Duodenal mucosa (tissue), 2 donors: ENCODE results near the gene TP73.

Experiments used
- H3K27ac ChIP-seq: one replicate; pipeline ENCODE4 v1.7.0; 2013; ENCODE audit warnings: low read depth, low read length
- H3K27me3 ChIP-seq, 2 donors: one replicate each; pipeline ENCODE4 v1.7.0; 2013; ENCODE audit warnings: low read length in 2 of 2, control low read depth in 1 of 2; ENCODE audit not compliant: insufficient read depth in 2 of 2, control insufficient read depth in 1 of 2
- H3K36me3 ChIP-seq, 2 donors: one replicate each; pipeline ENCODE4 v1.7.0; 2013; ENCODE audit warnings: low read length in 2 of 2, control low read depth in 1 of 2; ENCODE audit not compliant: insufficient read depth in 2 of 2, control insufficient read depth in 1 of 2
- H3K4me1 ChIP-seq, 2 donors: one replicate each; pipeline ENCODE4 v1.7.0; 2013; ENCODE audit warnings: low read length in 2 of 2, control low read depth in 1 of 2; ENCODE audit not compliant: insufficient read depth in 2 of 2, control insufficient read depth in 1 of 2
- H3K4me3 ChIP-seq, 2 donors: one replicate each; pipeline ENCODE4 v1.7.0; 2013; ENCODE audit warnings: low read length in 2 of 2, low read depth in 1 of 2
- H3K9ac ChIP-seq, 2 donors: one replicate each; pipeline ENCODE4 v1.7.0; 2013; ENCODE audit warnings: low read length in 2 of 2, low read depth in 1 of 2
- H3K9me3 ChIP-seq, 2 donors: one replicate each; pipeline ENCODE4 v1.7.0; 2013; ENCODE audit warnings: low read length in 2 of 2, control low read depth in 1 of 2; ENCODE audit not compliant: control insufficient read depth in 1 of 2

TP73 gene

GRCh38 chr1:3706651-3707297 lies 54.5 kb downstream of the TP73 start:
- Histone ChIP-seq H3K4me1 (no peaks in the 10 kb centered on the region), H3K9ac (no peak overlapping the region), H3K27ac (no peak overlapping the region), H3K9me3 (no peaks in the 10 kb centered on the region), H3K4me3 (no peak overlapping the region), H3K36me3 (no peaks in the 10 kb centered on the region), H3K27me3 (peaks cover 0 to 4% of the 10 kb centered on the region in 2 donors)

DNA sequence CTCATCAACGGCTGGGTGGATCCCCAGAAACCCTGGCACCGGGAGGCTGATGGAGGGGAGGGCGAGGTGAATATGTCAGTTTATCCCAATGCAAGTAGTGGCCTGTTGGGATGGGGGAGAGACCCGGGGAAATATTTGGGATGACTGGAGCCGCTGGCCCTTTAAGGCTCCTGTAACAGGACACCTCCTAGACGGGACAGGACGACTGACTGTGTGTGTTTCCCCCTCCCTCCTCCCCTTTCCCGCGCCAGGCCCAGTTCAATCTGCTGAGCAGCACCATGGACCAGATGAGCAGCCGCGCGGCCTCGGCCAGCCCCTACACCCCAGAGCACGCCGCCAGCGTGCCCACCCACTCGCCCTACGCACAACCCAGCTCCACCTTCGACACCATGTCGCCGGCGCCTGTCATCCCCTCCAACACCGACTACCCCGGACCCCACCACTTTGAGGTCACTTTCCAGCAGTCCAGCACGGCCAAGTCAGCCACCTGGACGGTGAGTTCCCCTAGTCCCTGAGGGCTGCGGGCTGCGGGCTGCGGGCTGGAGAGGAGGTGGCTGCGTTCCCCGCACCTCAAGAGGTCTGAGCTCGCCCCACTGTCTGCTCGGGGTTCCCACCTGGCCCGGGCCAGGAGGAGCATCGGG lies 55.1 kb downstream of the TP73 start:
- no peak overlapping the region for H3K27ac ChIP-seq
- H3K4me3 ChIP-seq, result no peak overlapping the region
- no peaks in the 10 kb centered on the region for H3K9me3 ChIP-seq
- H3K27me3 ChIP-seq, result peaks cover 0 to 4% of the 10 kb centered on the region in 2 donors
- H3K36me3 ChIP-seq, result no peaks in the 10 kb centered on the region
- H3K4me1 ChIP-seq, result no peaks in the 10 kb centered on the region
- no peak overlapping the region for H3K9ac ChIP-seq

DNA sequence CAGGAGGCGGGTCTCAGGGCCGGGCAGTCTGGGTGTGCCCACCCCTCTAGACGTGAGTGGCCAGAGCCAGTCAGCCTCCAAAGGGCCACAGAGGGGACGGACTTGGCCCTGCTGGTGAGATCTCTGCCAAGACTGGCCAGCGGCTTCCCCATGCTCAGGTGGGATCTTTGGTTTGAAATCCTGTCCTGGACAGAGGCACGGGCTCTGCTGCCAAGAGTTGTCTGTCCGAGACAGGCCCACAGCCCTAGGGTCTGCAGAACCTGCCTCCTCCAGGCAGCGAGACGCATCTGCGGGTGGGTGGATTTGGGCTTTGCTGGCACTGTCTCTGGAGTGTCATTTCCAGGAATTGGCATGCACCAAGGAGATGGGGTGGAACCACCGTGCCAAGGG lies 55.6 kb downstream of the TP73 start:
- no peak overlapping the region for H3K4me3 ChIP-seq
- H3K36me3 ChIP-seq, result no peaks in the 10 kb centered on the region
- no peaks in the 10 kb centered on the region for H3K9me3 ChIP-seq
- H3K27ac ChIP-seq, result no peak overlapping the region
- H3K27me3 ChIP-seq, result peaks cover 0 to 4% of the 10 kb centered on the region in 2 donors
- no peaks in the 10 kb centered on the region for H3K4me1 ChIP-seq
- H3K9ac ChIP-seq, result no peak overlapping the region

DNA sequence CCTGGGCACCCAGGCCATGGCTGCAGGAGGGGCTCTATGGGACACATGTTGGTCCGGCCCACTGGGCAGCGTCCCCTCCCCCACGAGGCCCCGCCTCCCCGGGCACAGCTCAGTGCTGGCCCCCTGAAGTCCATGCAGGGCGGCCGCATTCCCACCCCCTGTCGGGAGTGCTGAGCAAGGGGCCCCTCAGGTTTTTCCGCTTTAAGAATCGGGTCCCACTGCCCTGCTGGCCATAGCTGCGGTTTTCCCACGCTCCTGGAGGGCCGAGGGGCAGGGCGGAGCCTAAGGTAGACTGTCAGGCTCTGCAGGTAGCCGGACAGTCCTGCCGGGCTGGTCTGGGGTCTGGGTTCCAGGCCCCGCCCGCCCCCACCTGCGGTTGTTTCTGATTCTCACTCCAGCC lies 56.5 kb downstream of the TP73 start:
- Histone ChIP-seq H3K9me3 (no peaks in the 10 kb centered on the region), H3K4me3 (no peak overlapping the region), H3K9ac (no peak overlapping the region), H3K27me3 (peaks cover 0 to 4% of the 10 kb centered on the region in 2 donors), H3K36me3 (no peaks in the 10 kb centered on the region), H3K4me1 (no peaks in the 10 kb centered on the region), H3K27ac (no peak overlapping the region)

- Histone ChIP-seq H3K4me3 (no peak overlapping the region), H3K4me1 (no peaks in the 10 kb centered on the region), H3K36me3 (no peaks in the 10 kb centered on the region), H3K27ac (no peak overlapping the region), H3K9ac (no peak overlapping the region), H3K27me3 (peaks cover 0 to 8% of the 10 kb centered on the region in 2 donors), H3K9me3 (no peaks in the 10 kb centered on the region)
These were observed 57.9 kb downstream of the TP73 start for GRCh38 chr1:3710251-3710650.

- H3K4me1 ChIP-seq, result no peaks in the 10 kb centered on the region
These were observed 59.1 kb downstream of the TP73 start for GRCh38 chr1:3711381-3711779.

DNA sequence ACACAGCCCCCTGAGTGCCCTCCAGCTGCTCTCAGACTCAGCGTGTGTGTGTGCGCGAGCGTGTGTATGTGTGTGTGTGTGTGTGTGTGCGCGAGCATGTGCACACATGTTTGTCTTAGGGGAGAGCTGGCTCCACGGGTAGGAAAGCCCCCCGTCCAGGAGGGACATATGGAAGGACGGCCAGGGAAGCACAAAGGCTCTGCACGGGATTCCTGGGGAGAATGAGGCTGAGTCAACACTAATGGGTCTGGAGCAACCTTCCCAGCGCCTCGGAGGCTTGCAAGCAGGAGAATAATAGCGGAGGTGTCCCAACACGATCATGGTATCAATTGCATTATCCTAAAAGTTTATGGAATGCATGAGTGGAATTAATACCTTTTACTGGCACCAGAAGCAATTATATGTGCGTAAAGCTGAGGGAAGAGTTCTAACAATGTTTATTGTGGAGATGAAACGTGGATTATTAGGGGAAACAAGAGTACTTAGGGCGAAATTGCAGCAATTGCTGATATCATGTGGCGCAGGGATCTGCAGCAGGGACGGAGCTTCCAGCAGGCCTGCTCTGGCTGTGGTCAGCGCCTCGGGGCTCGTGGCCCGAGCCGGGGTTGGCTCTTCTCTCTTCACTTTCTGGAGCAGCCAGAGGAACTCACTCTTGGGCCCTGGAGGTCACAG lies 59.6 kb downstream of the TP73 start:
- Histone ChIP-seq H3K27me3 (peaks cover 0 to 8% of the 10 kb centered on the region in 2 donors), H3K4me1 (no peaks in the 10 kb centered on the region), H3K4me3 (no peak overlapping the region), H3K27ac (no peak overlapping the region), H3K9ac (no peak overlapping the region), H3K9me3 (no peaks in the 10 kb centered on the region), H3K36me3 (no peaks in the 10 kb centered on the region)

More at GRCh38 chr1:3711381-3711779, 59.1 kb downstream of the TP73 start:
- H3K9ac ChIP-seq, result no peak overlapping the region
- H3K4me3 ChIP-seq, result no peak overlapping the region
- peaks cover 0 to 8% of the 10 kb centered on the region in 2 donors for H3K27me3 ChIP-seq
- no peaks in the 10 kb centered on the region for H3K36me3 ChIP-seq
- H3K9me3 ChIP-seq, result no peaks in the 10 kb centered on the region
- H3K27ac ChIP-seq, result no peak overlapping the region

- Histone ChIP-seq H3K4me3 (no peak overlapping the region), H3K27me3 (peaks cover 0 to 13% of the 10 kb centered on the region in 2 donors), H3K9ac (no peak overlapping the region), H3K36me3 (no peaks in the 10 kb centered on the region), H3K9me3 (no peaks in the 10 kb centered on the region), H3K4me1 (no peaks in the 10 kb centered on the region), H3K27ac (no peak overlapping the region)
These were observed 60.5 kb downstream of the TP73 start for GRCh38 chr1:3712573-3713535.

DNA sequence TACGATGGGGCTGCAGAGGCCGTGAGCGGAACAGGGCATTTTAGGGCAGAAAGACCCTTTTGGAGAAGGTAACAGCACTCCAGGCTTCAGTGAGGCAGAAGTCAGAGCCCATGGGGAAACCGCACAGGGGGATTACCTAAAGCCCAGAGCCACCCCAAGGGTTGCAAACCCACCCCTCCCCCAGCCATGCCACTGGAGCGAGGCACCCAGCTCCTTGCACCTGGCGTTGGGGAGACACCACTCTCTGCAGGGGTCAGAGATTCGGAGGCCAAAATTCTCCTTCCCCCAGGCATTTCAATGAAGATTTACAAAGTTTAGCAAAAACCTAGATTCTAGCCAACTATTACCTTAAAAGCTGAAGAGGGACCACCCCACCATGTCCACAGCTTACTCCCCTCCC lies 61.5 kb downstream of the TP73 start:
- H3K4me3 ChIP-seq, result no peak overlapping the region
- no peaks in the 10 kb centered on the region for H3K4me1 ChIP-seq
- H3K36me3 ChIP-seq, result no peaks in the 10 kb centered on the region
- H3K27ac ChIP-seq, result no peak overlapping the region
- H3K27me3 ChIP-seq, result peaks cover 0 to 10% of the 10 kb centered on the region in 2 donors
- no peaks in the 10 kb centered on the region for H3K9me3 ChIP-seq
- no peak overlapping the region for H3K9ac ChIP-seq
